ENCODE results near the gene PLA2G4B. TPM values are rescaled to one million over a fixed set of nuclear protein-coding genes. Genes with fewer than 3 reads are reported as not detected.

Gene PLA2G4B
- total RNA-seq, 4 donors from 2014 or later, result 6.2 to 13.0 (median 8.6) TPM

- intact Hi-C loops (cut with DNase I), result no loop called here
- TF ChIP-seq POLR2A (IDR thresholded peaks at IDR 0.05) (no peak), CTCF (IDR thresholded peaks at IDR 0.05) (no peak)
- no peaks in the 10 kb centered on the region for H3K9me3 ChIP-seq
- H3K27ac ChIP-seq, result peak overlapping the region; percentile 43 to 73 (median 72)
- WGBS, 2 donors, result 53 to 54% methylated on average over 10 of the region's 10 CpGs
- no peak for DNase-seq
- H3K4me3 ChIP-seq (replicated peaks in 1 of 3), result no peak overlapping the region
- H3K4me1 ChIP-seq, result peaks cover 56 to 74% of the 10 kb centered on the region in 2 donors
- H3K27me3 ChIP-seq, result no peaks in the 10 kb centered on the region
- no peaks in the 10 kb centered on the region for H3K36me3 ChIP-seq
Observed at GRCh38 chr15:41795996-41796856, 42.4 kb upstream of the PLA2G4B start.

GRCh38 chr15:41797201-41797944 lies 41.3 kb upstream of the PLA2G4B start:
- Histone ChIP-seq H3K27ac (peak overlapping the region; percentile 72 to 81 (median 73)), H3K36me3 (no peaks in the 10 kb centered on the region), H3K9me3 (no peaks in the 10 kb centered on the region), H3K27me3 (no peaks in the 10 kb centered on the region), H3K4me1 (peaks cover 61 to 71% of the 10 kb centered on the region in 2 donors), H3K4me3 (replicated peaks in 1 of 3) (no peak overlapping the region)
- TF ChIP-seq POLR2A (IDR thresholded peaks at IDR 0.05), result no peak
- no peak for TF ChIP-seq CTCF (IDR thresholded peaks at IDR 0.05)
- no peak for DNase-seq
- WGBS, 2 donors, result 79 to 81% methylated on average over 8 of the region's 8 CpGs
- intact Hi-C loops (cut with DNase I), result no loop called here

- H3K36me3 ChIP-seq, result no peaks in the 10 kb centered on the region
- TF ChIP-seq CTCF (IDR thresholded peaks at IDR 0.05), result peak in 1 of 6 experiments; percentile 6
- TF ChIP-seq POLR2A (IDR thresholded peaks at IDR 0.05), result no peak
- intact Hi-C loops (cut with DNase I), result no loop called here
- WGBS, 2 donors, result 37 to 46% methylated on average over 9 of the region's 9 CpGs
- no peak overlapping the region for H3K4me3 ChIP-seq (replicated peaks in 1 of 3)
- H3K9me3 ChIP-seq, result no peaks in the 10 kb centered on the region
- peak; percentile 88 to 89 for DNase-seq
- H3K4me1 ChIP-seq, result peaks cover 67 to 70% of the 10 kb centered on the region in 2 donors
- no peaks in the 10 kb centered on the region for H3K27me3 ChIP-seq
- peak overlapping the region; percentile 72 to 81 (median 73) for H3K27ac ChIP-seq
Observed at GRCh38 chr15:41798607-41799487, 39.8 kb upstream of the PLA2G4B start.

- 40 to 55% methylated on average over 5 of the region's 5 CpGs for WGBS, 2 donors
- peak overlapping the region; percentile 63 to 81 (median 73) for H3K27ac ChIP-seq
- no peaks in the 10 kb centered on the region for H3K36me3 ChIP-seq
Observed at GRCh38 chr15:41799488-41799805, 39.2 kb upstream of the PLA2G4B start.

More at GRCh38 chr15:41799488-41799805, 39.2 kb upstream of the PLA2G4B start:
- H3K4me1 ChIP-seq, result peaks cover 73 to 76% of the 10 kb centered on the region in 2 donors
- TF ChIP-seq CTCF (IDR thresholded peaks at IDR 0.05), result no peak
- no peak for TF ChIP-seq POLR2A (IDR thresholded peaks at IDR 0.05)
- no peak overlapping the region for H3K4me3 ChIP-seq (replicated peaks in 1 of 3)
- DNase-seq, result no peak
- intact Hi-C loops (cut with DNase I), result no loop called here
- no peaks in the 10 kb centered on the region for H3K27me3 ChIP-seq
- H3K9me3 ChIP-seq, result no peaks in the 10 kb centered on the region
